HG02588 (cell line): Measurements from ENCODE around the gene SYVN1.
"Not testable (repeated sequence)": the region's sequence is repeated elsewhere in the genome, so short reads cannot be mapped to it uniquely, and the experiment has no call there.

ENCODE experiments used
- ATAC-seq: cut with Tn5 transposase; IDR thresholded peaks from one replicate; pipeline ENCODE4 v1.9.1; 2021; ENCODE audit warnings: mild to moderate bottlenecking, moderate library complexity; ENCODE audit not compliant: unreplicated experiment

Gene SYVN1

GRCh38 chr11:65151331-65151899, 17.1 kb upstream of the SYVN1 start:
- ATAC-seq: no peak

GRCh38 chr11:65150509-65151299, 16.4 kb upstream of the SYVN1 start:
- no peak for ATAC-seq

GRCh38 chr11:65150131-65150508, 15.8 kb upstream of the SYVN1 start:
- ATAC-seq: not testable (repeated sequence)

GRCh38 chr11:65148657-65149056, 14.3 kb upstream of the SYVN1 start:
- ATAC-seq: no peak

- no peak for ATAC-seq
Measured at GRCh38 chr11:65147352-65148075, 13.2 kb upstream of the SYVN1 start.

GRCh38 chr11:65141896-65142494, 7.7 kb upstream of the SYVN1 start:
- ATAC-seq: no peak

GRCh38 chr11:65136515-65137096, 2.3 kb upstream of the SYVN1 start:
- no peak for ATAC-seq

- no peak for ATAC-seq
Measured at GRCh38 chr11:65135633-65136145, 1.4 kb upstream of the SYVN1 start.

GRCh38 chr11:65134952-65135632, 773 bp upstream of the SYVN1 start:
- ATAC-seq: peak; percentile 61

GRCh38 chr11:65133724-65134123, 595 bp downstream of the SYVN1 start:
- ATAC-seq: no peak

GRCh38 chr11:65132988-65133700, 1.2 kb downstream of the SYVN1 start:
- no peak for ATAC-seq

- peak; percentile 35 for ATAC-seq
Measured at GRCh38 chr11:65132238-65132987, 1.9 kb downstream of the SYVN1 start.

GRCh38 chr11:65131895-65132237, 2.5 kb downstream of the SYVN1 start:
- ATAC-seq: no peak

GRCh38 chr11:65131417-65131776, 2.9 kb downstream of the SYVN1 start:
- ATAC-seq: no peak

GRCh38 chr11:65130631-65131416, 3.5 kb downstream of the SYVN1 start:
- no peak for ATAC-seq

GRCh38 chr11:65129649-65130441, 4.5 kb downstream of the SYVN1 start:
- ATAC-seq: no peak
